Activated T-helper 1 cell treated with Interleukin-2 at 50 U/mL for 16 hours (primary cell): ENCODE data around the gene LTBP3.

Experiments
- DNase-seq: peaks from one replicate; pipeline ENCODE4 v3.0.0-alpha.2; 2020; ENCODE audit warnings: low read depth

The LTBP3 gene

DNA sequence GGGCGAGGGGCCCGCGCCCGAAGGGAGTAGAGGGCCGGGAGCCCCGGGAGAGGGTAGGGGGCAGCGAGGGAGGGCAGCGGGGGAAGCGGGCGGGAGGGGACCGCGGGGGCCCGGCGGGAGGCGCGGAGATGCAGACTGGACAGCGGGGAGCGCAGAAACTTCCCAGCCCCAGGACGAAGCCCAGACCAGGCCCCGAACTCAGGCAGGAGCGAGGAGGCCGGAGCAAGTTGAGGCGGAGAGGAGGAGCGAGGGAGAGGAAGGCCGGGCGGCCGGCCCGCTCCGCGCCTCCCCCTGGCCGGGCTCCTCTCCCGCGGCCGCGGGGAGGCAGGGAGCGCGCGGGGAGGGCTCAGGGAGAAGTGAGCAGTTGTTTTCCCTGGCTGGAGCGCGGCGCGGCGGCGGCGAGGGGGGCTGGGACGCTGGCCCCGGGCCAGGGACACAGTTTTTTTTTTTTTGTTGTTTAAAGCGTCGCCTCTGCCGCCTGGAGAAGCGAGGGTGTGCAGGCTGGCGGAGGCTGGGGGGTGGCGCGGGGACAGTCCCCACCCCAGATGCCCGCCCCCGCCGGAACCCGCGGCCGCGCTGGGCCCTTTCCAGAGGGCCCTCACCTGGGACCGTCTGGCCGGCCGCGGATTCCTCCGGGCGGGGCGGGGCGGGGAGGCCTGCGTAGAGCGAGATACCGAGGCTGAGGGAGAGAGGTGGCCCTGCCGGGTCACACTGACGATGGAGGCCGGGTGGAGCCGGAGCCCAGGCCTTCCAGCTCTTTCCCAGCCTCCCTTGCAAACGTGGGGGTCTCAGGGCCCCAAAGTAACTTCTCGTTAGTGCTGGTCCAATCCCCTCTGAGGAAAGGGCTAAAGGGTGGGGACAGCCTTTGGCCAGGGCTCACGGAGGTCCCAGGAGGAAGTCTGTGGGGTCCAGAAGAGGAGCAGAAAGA lies at the start of gene LTBP3:
LTBP3 (minus strand) TSS at position 358 of the 928 bp plus-strand sequence. CDS start 400 bp downstream, outside the sequence.
- no peak for DNase-seq

DNA sequence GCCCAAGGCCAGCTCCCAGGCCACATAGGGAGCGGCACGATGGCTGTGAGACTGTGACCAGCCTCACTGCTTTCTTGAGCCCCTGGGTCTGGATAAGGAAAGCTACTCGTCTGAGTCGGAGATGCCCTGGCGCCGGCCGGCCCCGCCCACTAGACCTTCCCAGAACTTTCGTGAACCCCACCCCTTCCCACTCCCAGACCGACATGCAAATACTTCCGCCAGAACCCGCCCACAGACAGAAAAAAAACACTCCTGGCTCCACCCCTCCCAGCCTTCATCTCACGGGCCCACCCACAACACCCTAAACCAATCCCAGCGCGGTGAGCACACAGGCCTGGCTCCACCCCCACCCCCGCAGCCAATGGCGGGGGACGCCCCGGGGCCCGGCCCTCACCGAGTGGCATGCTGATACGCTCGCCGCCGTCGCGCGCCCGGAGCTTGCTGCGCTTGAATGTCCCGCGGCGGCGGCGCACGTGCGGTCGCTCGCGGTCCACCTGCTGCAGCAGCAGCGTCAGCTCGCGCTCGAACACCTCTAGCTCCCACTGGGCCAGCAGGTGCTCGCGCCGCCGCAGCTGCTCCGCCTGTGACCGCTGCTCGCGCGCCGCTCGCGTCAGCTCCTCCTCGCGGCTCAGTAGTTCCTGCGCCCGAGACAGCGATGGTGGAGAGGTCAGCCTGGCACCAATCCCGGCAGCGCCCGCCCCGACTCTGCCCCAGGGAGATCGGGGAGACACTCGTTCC lies 48.9 kb upstream of the LTBP3 start:
- DNase-seq: no peak

GRCh38 chr11:65604258-65604657 lies 46.1 kb upstream of the LTBP3 start:
- DNase-seq: no peak

GRCh38 chr11:65599955-65600246 lies 41.7 kb upstream of the LTBP3 start:
- no peak for DNase-seq

DNA sequence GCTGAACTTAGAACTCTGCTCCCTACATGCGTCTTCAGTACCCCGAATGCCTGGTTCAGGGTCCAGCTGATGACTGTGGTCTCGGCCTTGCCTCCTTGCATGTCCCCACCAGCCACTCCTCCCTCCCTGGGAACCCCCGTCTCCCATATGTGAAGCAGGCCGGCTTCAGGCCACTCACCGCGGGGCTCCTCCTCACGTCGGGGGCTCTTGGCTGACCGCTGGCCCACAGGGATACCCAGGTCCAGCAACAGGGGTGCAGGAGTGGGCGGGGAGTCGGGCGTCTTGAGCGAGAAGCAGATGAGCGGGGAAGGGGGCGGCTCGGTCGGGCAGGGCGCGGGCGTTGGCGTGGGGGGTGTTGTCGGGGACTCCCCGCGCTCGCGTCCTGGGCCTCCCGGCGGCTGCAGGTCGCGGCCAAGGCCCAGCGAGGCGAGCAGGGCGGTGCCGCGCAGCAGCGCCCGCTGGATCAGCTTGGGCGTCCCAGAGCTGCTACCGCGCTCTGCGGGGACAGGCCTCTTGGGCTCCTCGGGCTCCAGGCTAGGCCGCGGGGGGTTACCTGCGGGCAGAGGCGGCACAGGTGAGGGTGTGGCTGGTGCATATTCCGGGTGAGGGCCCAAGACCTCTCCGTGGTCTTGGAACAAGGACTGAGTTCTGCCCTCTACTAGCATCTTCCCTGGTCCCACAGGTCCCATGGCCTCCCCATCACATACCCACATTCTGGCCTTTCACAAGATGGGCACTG lies 41.2 kb upstream of the LTBP3 start:
- DNase-seq: no peak

DNA sequence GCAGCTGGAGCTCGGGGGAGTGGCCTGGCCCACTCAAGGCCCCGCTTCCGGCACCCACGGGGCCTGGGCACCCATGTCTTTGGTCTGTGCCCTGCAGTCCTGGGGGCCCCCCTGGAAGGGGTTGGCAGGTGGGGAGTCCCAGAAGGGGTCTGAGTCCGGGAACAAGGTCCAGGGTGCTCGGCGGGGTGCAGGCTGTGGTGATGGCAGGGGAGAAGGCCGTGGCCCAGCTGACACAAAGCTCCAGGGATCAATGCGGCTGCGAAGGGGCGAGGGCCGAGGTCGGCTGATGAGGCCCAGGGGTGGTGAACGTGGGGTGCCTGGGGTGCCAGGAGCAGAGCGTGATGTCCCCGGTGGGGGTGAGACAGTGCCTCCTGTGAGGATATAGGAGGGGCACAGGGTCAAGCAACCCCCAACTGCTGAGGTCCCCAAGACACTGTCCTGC lies 40.1 kb upstream of the LTBP3 start:
- DNase-seq: no peak

DNA sequence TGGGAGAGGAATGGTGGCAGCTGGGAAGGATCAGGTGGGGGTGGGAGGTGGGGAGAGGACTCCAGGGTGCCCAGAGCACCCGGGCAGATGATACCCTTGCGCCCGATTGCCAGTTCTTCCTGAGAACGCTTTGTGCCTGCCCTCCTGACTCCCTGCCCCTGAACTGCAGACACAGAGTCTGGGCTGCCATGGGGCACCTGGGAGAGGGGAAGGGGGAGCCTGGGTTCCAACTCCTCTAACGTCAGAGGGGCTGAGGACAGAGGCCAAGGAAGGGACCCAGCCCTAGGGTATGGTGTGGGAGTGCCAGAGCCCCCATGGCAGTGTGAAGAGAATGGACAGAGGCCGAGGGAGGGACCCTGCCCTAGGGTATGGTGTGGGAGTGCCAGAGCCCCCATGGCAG lies 38.4 kb upstream of the LTBP3 start:
- no peak for DNase-seq

GRCh38 chr11:65595543-65596281 lies 37.6 kb upstream of the LTBP3 start, which contains the start of gene KCNK7:
Gene KCNK7, minus strand, starts transcription at chr11:65595800. Its CDS starts 28 bp downstream, at chr11:65595772.
- no peak for DNase-seq

DNA sequence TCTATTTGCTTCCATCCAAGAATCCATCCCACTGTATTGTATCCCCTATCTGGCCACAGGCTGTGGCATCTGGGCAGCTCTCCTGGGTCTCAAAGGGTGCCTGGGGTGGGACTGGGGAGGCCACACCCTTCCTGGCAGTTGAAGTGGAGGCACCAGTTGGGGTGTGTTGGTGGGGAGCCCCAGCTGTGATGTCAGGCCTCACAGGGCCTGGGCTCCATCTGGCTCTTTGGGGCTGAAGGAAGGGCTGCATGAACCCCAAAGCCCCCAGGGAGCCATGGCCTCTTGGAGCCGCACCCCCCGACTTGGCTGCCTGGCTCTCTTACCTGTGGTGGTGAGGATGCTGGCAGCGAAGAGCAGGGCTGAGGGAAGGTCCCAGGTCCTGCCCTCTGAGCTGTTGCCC lies 37.0 kb upstream of the LTBP3 start:
- DNase-seq: no peak

GRCh38 chr11:65593518-65594414 lies 35.6 kb upstream of the LTBP3 start:
- DNase-seq: no peak

- DNase-seq: no peak
These were observed 34.8 kb upstream of the LTBP3 start for GRCh38 chr11:65592858-65593517.

DNA sequence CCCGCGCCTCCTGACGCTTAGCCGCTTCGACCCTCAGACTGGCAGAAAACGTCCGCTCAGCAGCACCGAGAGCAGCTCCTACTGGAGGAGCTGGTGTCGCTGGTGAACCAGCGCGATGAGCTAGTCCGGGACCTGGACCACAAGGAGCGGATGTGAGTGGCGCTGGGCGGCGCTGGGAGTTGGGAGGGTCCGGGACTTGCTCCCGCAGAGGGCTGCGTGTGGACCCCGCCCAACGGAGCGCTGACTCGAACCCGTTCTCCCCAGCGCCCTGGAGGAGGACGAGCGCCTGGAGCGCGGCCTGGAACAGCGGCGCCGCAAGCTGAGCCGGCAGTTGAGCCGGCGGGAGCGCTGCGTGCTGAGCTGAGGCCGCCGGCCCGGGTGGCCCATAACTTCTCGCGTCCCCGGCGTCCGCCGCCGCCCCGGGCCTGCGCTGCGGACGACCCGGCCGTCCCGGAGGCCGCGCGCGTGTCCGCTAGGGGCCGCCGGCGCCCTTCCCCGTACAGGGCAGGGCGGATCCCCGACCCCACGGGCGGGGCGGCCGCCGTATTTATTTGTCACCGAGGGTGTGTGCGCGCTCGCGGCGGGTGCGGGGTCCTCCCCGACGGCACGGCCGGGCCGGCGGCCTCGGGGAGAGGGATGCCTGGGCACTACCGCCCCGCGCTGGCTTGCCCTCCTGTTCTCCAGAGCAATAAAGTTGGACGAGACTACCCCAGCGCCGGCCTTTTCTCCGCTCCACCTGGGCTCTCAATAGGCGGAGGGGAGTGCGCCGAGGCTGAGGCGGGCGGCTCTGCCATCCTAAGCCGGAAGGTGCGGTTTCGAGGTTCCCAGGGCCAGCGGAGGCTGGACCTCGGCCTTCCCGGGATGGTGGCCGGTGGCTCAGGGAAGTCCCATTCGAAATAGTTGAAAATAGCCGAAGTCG lies 34.0 kb upstream of the LTBP3 start:
- DNase-seq: no peak

- DNase-seq: no peak
These were observed 32.1 kb upstream of the LTBP3 start for GRCh38 chr11:65590240-65590738.

DNA sequence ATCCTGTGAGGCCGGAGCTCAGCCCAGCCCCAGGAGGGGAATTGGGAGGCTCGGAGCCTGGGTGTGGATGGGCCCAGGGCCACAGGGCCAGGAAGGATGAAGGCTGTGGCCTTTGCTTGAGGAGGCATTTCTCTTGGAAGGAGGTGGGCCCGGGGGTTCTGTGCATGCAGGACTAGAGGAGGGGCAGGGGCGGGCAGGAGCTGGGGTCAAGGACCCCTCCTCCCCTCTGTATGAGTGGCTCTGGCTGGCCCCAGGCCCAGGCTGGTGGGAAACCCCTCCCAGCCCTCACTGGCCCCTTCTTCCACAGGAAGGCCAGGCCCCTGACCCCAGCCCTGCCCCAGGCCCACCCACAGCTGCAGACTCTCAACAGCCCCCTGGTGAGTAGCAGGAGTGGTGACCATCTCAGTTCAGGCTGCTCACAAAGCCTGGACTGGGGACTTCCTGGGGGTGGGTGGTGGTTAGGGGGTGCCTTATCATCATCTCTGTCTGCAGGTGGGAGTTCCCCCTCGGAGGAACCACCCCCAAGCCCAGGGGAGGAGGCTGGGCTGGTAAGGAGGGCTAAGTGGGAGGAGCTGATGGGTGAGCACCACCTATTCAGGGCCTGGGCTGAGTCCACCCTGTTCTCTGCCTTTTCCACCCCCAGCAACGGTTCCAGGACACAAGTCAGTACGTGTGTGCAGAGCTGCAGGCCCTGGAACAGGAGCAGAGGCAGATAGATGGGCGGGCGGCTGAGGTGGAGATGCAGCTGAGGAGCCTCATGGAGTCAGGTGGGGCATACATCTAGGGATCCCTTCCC lies 31.5 kb upstream of the LTBP3 start:
- no peak for DNase-seq

- peak; percentile 61 for DNase-seq
These were observed 30.3 kb upstream of the LTBP3 start for GRCh38 chr11:65588199-65589054.

DNA sequence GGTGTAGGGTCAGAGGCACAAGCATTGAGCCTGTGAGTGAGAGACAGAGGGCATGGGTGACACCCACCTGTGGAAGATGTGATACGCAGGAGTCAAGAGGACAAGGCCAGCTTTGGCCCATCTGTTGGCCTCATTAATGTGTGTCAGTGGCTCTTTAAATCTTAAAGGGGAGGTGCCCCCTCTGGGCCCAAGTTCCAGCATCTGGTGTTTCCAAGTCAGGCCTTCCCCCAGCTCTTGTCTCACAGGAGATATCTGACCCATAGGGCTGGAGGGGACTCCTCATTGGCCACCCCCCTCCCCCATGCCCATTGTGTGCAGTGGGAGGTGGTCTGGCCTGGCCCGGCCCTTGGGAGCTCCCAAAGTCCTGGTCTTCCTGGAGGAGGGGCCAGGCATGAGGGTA lies 28.5 kb upstream of the LTBP3 start:
- DNase-seq: no peak

DNA sequence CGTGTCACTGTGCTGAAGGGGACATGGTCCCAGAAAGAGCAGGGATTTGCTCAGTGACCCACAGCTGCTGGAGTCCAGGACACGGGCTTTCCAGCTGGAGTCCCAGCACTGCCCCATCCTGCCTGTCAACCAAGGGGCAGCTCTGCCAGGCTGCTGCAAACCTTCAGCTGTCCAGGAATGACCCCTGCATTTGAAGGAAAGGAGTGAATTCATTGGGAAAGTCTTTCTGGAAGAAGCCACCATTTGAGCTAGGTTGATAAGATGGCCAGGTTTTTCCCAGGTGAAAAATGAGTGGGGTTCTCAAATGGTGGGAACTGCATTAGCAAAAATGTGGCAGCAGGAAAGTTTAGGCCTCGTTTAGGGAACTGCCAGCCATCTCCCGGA lies 28.1 kb upstream of the LTBP3 start:
- no peak for DNase-seq
